Measurements from ENCODE around the gene MCC.

GRCh38 chr5:113390224-113390623 is 98.0 kb downstream of the MCC start:
- TF ChIP-seq CTCF (IDR thresholded peaks at IDR 0.05; ENCODE audit: insufficient read depth, low read length) = no peak
- no peak for TF ChIP-seq GABPA (IDR thresholded peaks at IDR 0.05; ENCODE audit: low read depth)
- TF ChIP-seq POLR2AphosphoS5 (IDR thresholded peaks at IDR 0.05; ENCODE audit: low read depth) = no peak
